ENCODE results near the gene NDUFV3.
"Not testable (repeated sequence)": the region's sequence is repeated elsewhere in the genome, so short reads cannot be mapped to it uniquely, and the experiment has no call there.

- not testable (repeated sequence) for TF ChIP-seq CTCF, POLR2A (IDR thresholded peaks at IDR 0.05)
Measured at GRCh38 chr21:42875811-42876210, 17.3 kb upstream of the NDUFV3 start.
